HG02642 (cell line): ENCODE measurements around the gene PHPT1.
"Not testable (repeated sequence)": the region's sequence is repeated elsewhere in the genome, so short reads cannot be mapped to it uniquely, and the experiment has no call there.

ENCODE experiments used
- ATAC-seq: cut with Tn5 transposase; IDR thresholded peaks from one replicate; pipeline ENCODE4 v1.9.1; 2021; ENCODE audit warnings: mild to moderate bottlenecking; ENCODE audit not compliant: unreplicated experiment, poor library complexity

The PHPT1 gene

GRCh38 chr9:136881691-136882108, 32.5 kb downstream of the PHPT1 start:
- ATAC-seq: no peak

GRCh38 chr9:136882109-136882946, 33.1 kb downstream of the PHPT1 start:
- ATAC-seq: peak; percentile 29

GRCh38 chr9:136882947-136883283, 33.7 kb downstream of the PHPT1 start:
- not testable (repeated sequence) for ATAC-seq

GRCh38 chr9:136883670-136884069, 34.5 kb downstream of the PHPT1 start:
- ATAC-seq: not testable (repeated sequence)

GRCh38 chr9:136885950-136886578, 36.9 kb downstream of the PHPT1 start, which contains the start of gene TRAF2:
Gene TRAF2, plus strand, starts transcription at chr9:136886516. Its CDS starts 12,225 bp downstream, at chr9:136898741.
- ATAC-seq: peak; percentile 83

- peak; percentile 17 for ATAC-seq
These were observed 37.7 kb downstream of the PHPT1 start for GRCh38 chr9:136886610-136887597.

GRCh38 chr9:136888454-136888853, 39.2 kb downstream of the PHPT1 start:
- ATAC-seq: no peak

- no peak for ATAC-seq
These were observed 40.6 kb downstream of the PHPT1 start for GRCh38 chr9:136889858-136890257.

- ATAC-seq: no peak
These were observed 41.5 kb downstream of the PHPT1 start for GRCh38 chr9:136890661-136891060.

- ATAC-seq: no peak
These were observed 46.8 kb downstream of the PHPT1 start for GRCh38 chr9:136896027-136896426.

GRCh38 chr9:136898483-136899100, 49.4 kb downstream of the PHPT1 start:
- no peak for ATAC-seq

- peak; percentile 32 for ATAC-seq
These were observed 50.0 kb downstream of the PHPT1 start for GRCh38 chr9:136899196-136899595.

- ATAC-seq: no peak
These were observed 51.3 kb downstream of the PHPT1 start for GRCh38 chr9:136900556-136900955.
